DND-41 (cell line): ENCODE measurements around the gene IFNG.

Experiments
- EZH2 ChIP-seq: IDR thresholded peaks from 3 replicates; pipeline ENCODE4 v1.6.1; 2012; ENCODE audit warnings: borderline replicate concordance, low read depth, mild to moderate bottlenecking, moderate library complexity, low read length, inconsistent platforms; ENCODE audit not compliant: severe bottlenecking
- TF ChIP-seq, protein P1 (sequence below): IDR thresholded peaks from 2 replicates; pipeline ENCODE4 v1.5.1; 2012; ENCODE audit warnings: borderline replicate concordance, low read length, moderate library complexity, mild to moderate bottlenecking; ENCODE audit not compliant: poor library complexity, severe bottlenecking; ENCODE audit errors: extremely low read depth

- TF ChIP-seq EZH2: no peak
- TF ChIP-seq, protein P1, sequence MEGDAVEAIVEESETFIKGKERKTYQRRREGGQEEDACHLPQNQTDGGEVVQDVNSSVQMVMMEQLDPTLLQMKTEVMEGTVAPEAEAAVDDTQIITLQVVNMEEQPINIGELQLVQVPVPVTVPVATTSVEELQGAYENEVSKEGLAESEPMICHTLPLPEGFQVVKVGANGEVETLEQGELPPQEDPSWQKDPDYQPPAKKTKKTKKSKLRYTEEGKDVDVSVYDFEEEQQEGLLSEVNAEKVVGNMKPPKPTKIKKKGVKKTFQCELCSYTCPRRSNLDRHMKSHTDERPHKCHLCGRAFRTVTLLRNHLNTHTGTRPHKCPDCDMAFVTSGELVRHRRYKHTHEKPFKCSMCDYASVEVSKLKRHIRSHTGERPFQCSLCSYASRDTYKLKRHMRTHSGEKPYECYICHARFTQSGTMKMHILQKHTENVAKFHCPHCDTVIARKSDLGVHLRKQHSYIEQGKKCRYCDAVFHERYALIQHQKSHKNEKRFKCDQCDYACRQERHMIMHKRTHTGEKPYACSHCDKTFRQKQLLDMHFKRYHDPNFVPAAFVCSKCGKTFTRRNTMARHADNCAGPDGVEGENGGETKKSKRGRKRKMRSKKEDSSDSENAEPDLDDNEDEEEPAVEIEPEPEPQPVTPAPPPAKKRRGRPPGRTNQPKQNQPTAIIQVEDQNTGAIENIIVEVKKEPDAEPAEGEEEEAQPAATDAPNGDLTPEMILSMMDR: no peak
These were observed 21.5 kb upstream of the IFNG start for GRCh38 chr12:68180792-68181744.
